ENCODE measurements around the gene POLA1. TPM values are rescaled to one million over a fixed set of nuclear protein-coding genes. Genes with fewer than 3 reads are reported as not detected.

Gene POLA1
- total and polyA plus RNA-seq, 2 of the 4 experiments (the other 2 are of a cell fraction): 4.0 to 15.1 TPM

GRCh38 chrX:25016361-25016671 is 322.6 kb downstream of the POLA1 start:
- Histone ChIP-seq H4K5ac (ENCODE audit: low read depth, low read length) (no peak overlapping the region), H2BK15ac (ENCODE audit: low read depth, low read length) (no peak overlapping the region), H2AFZ (replicated peaks; ENCODE audit: low read length, poor library complexity) (no peak overlapping the region), H3K9ac (ENCODE audit: low read depth, low read length) (no peak overlapping the region), H4K8ac (ENCODE audit: low read depth in 2 of 2, low read length in 2 of 2) (no peak overlapping the region), H3K23ac (ENCODE audit: low read depth, low read length) (no peak overlapping the region), H2AK5ac (ENCODE audit: low read depth, low read length) (no peak overlapping the region), H3K9me1 (ENCODE audit: insufficient read depth, low read length) (no peaks in the 10 kb centered on the region), H4K91ac (ENCODE audit: insufficient read depth, low read depth, low read length) (no peak overlapping the region), H3K9me3 (ENCODE audit: control insufficient read depth, insufficient read depth, low read length) (peaks cover 18% of the 10 kb centered on the region; the same call in 1 of the 2 replicates), H3K14ac (replicated peaks; ENCODE audit: low read depth, low read length) (no peak overlapping the region), H2BK5ac (ENCODE audit: low read depth, low read length, poor library complexity, severe bottlenecking) (no peak overlapping the region), H3K18ac (ENCODE audit: low read depth, low read length) (no peak overlapping the region), H3K4me2 (ENCODE audit: low read depth, low read length) (no peak overlapping the region), H2AK9ac (replicated peaks; ENCODE audit: low read depth, low read length, poor library complexity) (no peak overlapping the region), H3K56ac (ENCODE audit: extremely low read depth, insufficient read depth, low read length) (no peak overlapping the region), H4K20me1 (ENCODE audit: insufficient read depth, low read length) (no peaks in the 10 kb centered on the region; the same call in 1 of the 2 replicates), H2BK120ac (ENCODE audit: low read depth, low read length) (no peak overlapping the region), H3K79me1 (ENCODE audit: low read depth in 1 of 2, low read length in 2 of 2) (no peaks in the 10 kb centered on the region), H3K27me3 (ENCODE audit: control insufficient read depth, insufficient read depth, low read length) (peaks cover 87% of the 10 kb centered on the region), H3K27ac (ENCODE audit: insufficient read depth, low read length) (no peak overlapping the region), H3K4ac (ENCODE audit: low read depth, low read length) (no peak overlapping the region), H3K4me1 (ENCODE audit: control insufficient read depth, insufficient read depth, low read length) (no peaks in the 10 kb centered on the region; the same call in 1 of the 2 replicates), H2BK20ac (ENCODE audit: low read depth, low read length) (no peak overlapping the region), H3K36me3 (ENCODE audit: control insufficient read depth, insufficient read depth, low read length) (no peaks in the 10 kb centered on the region), H3K4me3 (ENCODE audit: insufficient read depth, low read depth, low read length) (no peak overlapping the region)
- dilution Hi-C loops (cut with HindIII; ENCODE audit: low sequenced_read_pairs, unreplicated experiment) (no loop called here), intact Hi-C loops (cut with micrococcal nuclease) (no loop called here), in situ Hi-C loops (cut with MboI; ENCODE audit: low sequenced_read_pairs) (no loop called here)
- ATAC-seq (ENCODE audit: low read depth) (no peak), DNase-seq (no peak)
- TF ChIP-seq RCOR1 (IDR thresholded peaks at IDR 0.05; ENCODE audit: insufficient replicate concordance, low read length): no peak
- TF ChIP-seq MAZ (IDR thresholded peaks at IDR 0.05; ENCODE audit: borderline replicate concordance, low read depth, low read length): no peak
- TF ChIP-seq RAD21 (IDR thresholded peaks at IDR 0.05; ENCODE audit: low read length): no peak
- TF ChIP-seq NFE2L2 (IDR thresholded peaks at IDR 0.05; ENCODE audit: low read depth, low read length): no peak
- TF ChIP-seq BHLHE40 (IDR thresholded peaks at IDR 0.05; ENCODE audit: low read depth, low read length): no peak
- TF ChIP-seq, protein P1, sequence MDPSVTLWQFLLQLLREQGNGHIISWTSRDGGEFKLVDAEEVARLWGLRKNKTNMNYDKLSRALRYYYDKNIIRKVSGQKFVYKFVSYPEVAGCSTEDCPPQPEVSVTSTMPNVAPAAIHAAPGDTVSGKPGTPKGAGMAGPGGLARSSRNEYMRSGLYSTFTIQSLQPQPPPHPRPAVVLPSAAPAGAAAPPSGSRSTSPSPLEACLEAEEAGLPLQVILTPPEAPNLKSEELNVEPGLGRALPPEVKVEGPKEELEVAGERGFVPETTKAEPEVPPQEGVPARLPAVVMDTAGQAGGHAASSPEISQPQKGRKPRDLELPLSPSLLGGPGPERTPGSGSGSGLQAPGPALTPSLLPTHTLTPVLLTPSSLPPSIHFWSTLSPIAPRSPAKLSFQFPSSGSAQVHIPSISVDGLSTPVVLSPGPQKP (IDR thresholded peaks at IDR 0.05; ENCODE audit: borderline replicate concordance, low read depth, low read length): no peak
- TF ChIP-seq MAFK (IDR thresholded peaks at IDR 0.05; ENCODE audit: low read depth, low read length): no peak
- no peak for TF ChIP-seq MXI1 (IDR thresholded peaks at IDR 0.05; ENCODE audit: borderline replicate concordance, low read depth, low read length)
- TF ChIP-seq RFX5 (IDR thresholded peaks at IDR 0.05; ENCODE audit: low read depth, low read length): no peak
- TF ChIP-seq, protein P2, sequence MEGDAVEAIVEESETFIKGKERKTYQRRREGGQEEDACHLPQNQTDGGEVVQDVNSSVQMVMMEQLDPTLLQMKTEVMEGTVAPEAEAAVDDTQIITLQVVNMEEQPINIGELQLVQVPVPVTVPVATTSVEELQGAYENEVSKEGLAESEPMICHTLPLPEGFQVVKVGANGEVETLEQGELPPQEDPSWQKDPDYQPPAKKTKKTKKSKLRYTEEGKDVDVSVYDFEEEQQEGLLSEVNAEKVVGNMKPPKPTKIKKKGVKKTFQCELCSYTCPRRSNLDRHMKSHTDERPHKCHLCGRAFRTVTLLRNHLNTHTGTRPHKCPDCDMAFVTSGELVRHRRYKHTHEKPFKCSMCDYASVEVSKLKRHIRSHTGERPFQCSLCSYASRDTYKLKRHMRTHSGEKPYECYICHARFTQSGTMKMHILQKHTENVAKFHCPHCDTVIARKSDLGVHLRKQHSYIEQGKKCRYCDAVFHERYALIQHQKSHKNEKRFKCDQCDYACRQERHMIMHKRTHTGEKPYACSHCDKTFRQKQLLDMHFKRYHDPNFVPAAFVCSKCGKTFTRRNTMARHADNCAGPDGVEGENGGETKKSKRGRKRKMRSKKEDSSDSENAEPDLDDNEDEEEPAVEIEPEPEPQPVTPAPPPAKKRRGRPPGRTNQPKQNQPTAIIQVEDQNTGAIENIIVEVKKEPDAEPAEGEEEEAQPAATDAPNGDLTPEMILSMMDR (conservative IDR thresholded peaks at IDR 0.05; ENCODE audit: low read depth, low read length): no peak
- TF ChIP-seq SMC3 (IDR thresholded peaks at IDR 0.05; ENCODE audit: low read depth, low read length): no peak
- no peak for TF ChIP-seq CHD1 (IDR thresholded peaks at IDR 0.05; ENCODE audit: low read depth, low read length)
- no peak for TF ChIP-seq FOS (IDR thresholded peaks at IDR 0.05; ENCODE audit: low read depth, low read length)
- no peak for TF ChIP-seq CEBPB (IDR thresholded peaks at IDR 0.05; ENCODE audit: low read depth, low read length)
- no peak for TF ChIP-seq USF2 (IDR thresholded peaks at IDR 0.05; ENCODE audit: low read depth, low read length)
- no peak for TF ChIP-seq POLR2A (IDR thresholded peaks at IDR 0.05; ENCODE audit: low read depth, low read length)
- no TSS peak for BruUV-seq (replicated peaks)
- ChIA-PET CTCF (no interaction called here), POLR2A (ENCODE audit: unreplicated experiment) (no interaction called here)
- no CpG with 5 or more reads among the region's 20 CpGs for WGBS, 2 experiments (ENCODE audit: extremely low coverage in 2 of 2, insufficient read length in 1 of 2)

Data from IMR-90 (cell line).